ENCODE results near the gene PIGR.

GRCh38 chr1:206987873-206988272 lies 41.6 kb upstream of the PIGR start:
- no peak for TF ChIP-seq POLR2AphosphoS5 (IDR thresholded peaks at IDR 0.05)
- TF ChIP-seq EZH2 (IDR thresholded peaks at IDR 0.05; ENCODE audit: borderline replicate concordance, insufficient read depth, low read length, poor library complexity, severe bottlenecking) = no peak
- no peak for TF ChIP-seq RAD21 (conservative IDR thresholded peaks at IDR 0.05)
- no peak for TF ChIP-seq CTCF (IDR thresholded peaks at IDR 0.05; ENCODE audit: poor library complexity, severe bottlenecking)
- TF ChIP-seq MXI1 (conservative IDR thresholded peaks at IDR 0.05; ENCODE audit: poor library complexity, severe bottlenecking) = no peak
- TF ChIP-seq TAF1 (IDR thresholded peaks at IDR 0.05; ENCODE audit: low read depth) = no peak
- TF ChIP-seq REST (IDR thresholded peaks at IDR 0.05; ENCODE audit: borderline replicate concordance) = no peak
- TF ChIP-seq SMC3 (conservative IDR thresholded peaks at IDR 0.05; ENCODE audit: poor library complexity) = no peak

All from neural cell (in vitro differentiated cells).